Measurements from ENCODE around the gene LUZP2. TPM values are rescaled to one million over a fixed set of nuclear protein-coding genes. Genes with fewer than 3 reads are reported as not detected.

Gene LUZP2
- total RNA-seq, 2 experiments from 2014 or later = not detected

- Mint-ChIP-seq H3K9me3 (peaks cover 2% of the 10 kb centered on the region), H3K4me1 (ENCODE audit: low read depth) (no peaks in the 10 kb centered on the region), H3K36me3 (ENCODE audit: low read depth) (no peaks in the 10 kb centered on the region), H3K27ac (no peak overlapping the region), H3K4me3 (no peak overlapping the region), H3K27me3 (no peaks in the 10 kb centered on the region)
- Histone ChIP-seq H3K4me3 (ENCODE audit: low read length) (no peak overlapping the region), H3K27me3 (ENCODE audit: control insufficient read depth in 1 of 2, insufficient read depth in 2 of 2, low read length in 2 of 2) (no peaks in the 10 kb centered on the region), H3K4me1 (ENCODE audit: insufficient read depth, low read length) (no peaks in the 10 kb centered on the region), H3K36me3 (ENCODE audit: insufficient read depth, low read length) (no peaks in the 10 kb centered on the region), H3K27ac (ENCODE audit: low read depth in 1 of 2, low read length in 2 of 2) (no peak overlapping the region), H3K9me3 (ENCODE audit: control insufficient read depth in 1 of 2, insufficient read depth in 1 of 2, low read length in 2 of 2) (peaks cover 0 to 6% of the 10 kb centered on the region in 2 experiments)
- no peak for ATAC-seq (ENCODE audit: poor library complexity)
- DNase-seq = no peak
- intact Hi-C loops (cut with DNase I, micrococcal nuclease) = no loop called here
- TF ChIP-seq, protein P1, sequence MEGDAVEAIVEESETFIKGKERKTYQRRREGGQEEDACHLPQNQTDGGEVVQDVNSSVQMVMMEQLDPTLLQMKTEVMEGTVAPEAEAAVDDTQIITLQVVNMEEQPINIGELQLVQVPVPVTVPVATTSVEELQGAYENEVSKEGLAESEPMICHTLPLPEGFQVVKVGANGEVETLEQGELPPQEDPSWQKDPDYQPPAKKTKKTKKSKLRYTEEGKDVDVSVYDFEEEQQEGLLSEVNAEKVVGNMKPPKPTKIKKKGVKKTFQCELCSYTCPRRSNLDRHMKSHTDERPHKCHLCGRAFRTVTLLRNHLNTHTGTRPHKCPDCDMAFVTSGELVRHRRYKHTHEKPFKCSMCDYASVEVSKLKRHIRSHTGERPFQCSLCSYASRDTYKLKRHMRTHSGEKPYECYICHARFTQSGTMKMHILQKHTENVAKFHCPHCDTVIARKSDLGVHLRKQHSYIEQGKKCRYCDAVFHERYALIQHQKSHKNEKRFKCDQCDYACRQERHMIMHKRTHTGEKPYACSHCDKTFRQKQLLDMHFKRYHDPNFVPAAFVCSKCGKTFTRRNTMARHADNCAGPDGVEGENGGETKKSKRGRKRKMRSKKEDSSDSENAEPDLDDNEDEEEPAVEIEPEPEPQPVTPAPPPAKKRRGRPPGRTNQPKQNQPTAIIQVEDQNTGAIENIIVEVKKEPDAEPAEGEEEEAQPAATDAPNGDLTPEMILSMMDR (IDR thresholded peaks at IDR 0.05) = no peak
- POLR2A ChIA-PET = no interaction called here
- CTCF ChIA-PET = no interaction called here
Measured at GRCh38 chr11:24589064-24589463, 92.2 kb downstream of the LUZP2 start.

- H3K9me3 ChIP-seq (ENCODE audit: control insufficient read depth in 1 of 2, insufficient read depth in 1 of 2, low read length in 2 of 2) = peaks cover 4 to 6% of the 10 kb centered on the region in 2 experiments
- intact Hi-C loops (cut with DNase I, micrococcal nuclease) = no loop called here
- no peaks in the 10 kb centered on the region for H3K27me3 Mint-ChIP-seq
- H3K4me1 Mint-ChIP-seq (ENCODE audit: low read depth) = no peaks in the 10 kb centered on the region
- no peak overlapping the region for H3K27ac Mint-ChIP-seq
- ChIA-PET POLR2A (no interaction called here), CTCF (no interaction called here)
- H3K36me3 ChIP-seq (ENCODE audit: insufficient read depth, low read length) = no peaks in the 10 kb centered on the region
- ATAC-seq (ENCODE audit: poor library complexity) = no peak
- DNase-seq = no peak
- no peaks in the 10 kb centered on the region for H3K36me3 Mint-ChIP-seq (ENCODE audit: low read depth)
- H3K4me1 ChIP-seq (ENCODE audit: insufficient read depth, low read length) = no peaks in the 10 kb centered on the region
- no peaks in the 10 kb centered on the region for H3K27me3 ChIP-seq (ENCODE audit: control insufficient read depth in 1 of 2, insufficient read depth in 2 of 2, low read length in 2 of 2)
- H3K9me3 Mint-ChIP-seq = peaks cover 6% of the 10 kb centered on the region
- H3K4me3 ChIP-seq (ENCODE audit: low read length) = no peak overlapping the region
- TF ChIP-seq, protein P1 (IDR thresholded peaks at IDR 0.05) = no peak
- no peak overlapping the region for H3K4me3 Mint-ChIP-seq
- no peak overlapping the region for H3K27ac ChIP-seq (ENCODE audit: low read depth in 1 of 2, low read length in 2 of 2)
Measured at GRCh38 chr11:24591283-24591682, 94.4 kb downstream of the LUZP2 start.

DNA sequence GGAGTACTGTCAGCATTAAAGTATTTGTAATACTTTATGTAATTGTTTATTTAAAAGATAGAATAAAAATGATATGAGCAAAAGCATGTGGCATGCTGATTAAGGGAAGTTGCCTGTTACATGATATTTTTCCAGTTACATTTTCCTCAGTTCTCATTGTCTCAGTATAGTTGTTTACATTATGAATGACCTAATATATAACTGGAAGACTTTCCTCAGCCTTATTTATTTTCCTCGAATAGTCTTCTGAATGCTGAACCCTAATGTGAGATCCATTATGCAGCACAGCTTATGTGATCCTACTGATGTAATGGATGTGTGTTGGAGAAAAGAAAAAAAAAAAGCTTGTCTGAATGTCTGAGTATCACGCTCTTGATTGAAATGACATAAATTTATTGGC lies 95.5 kb downstream of the LUZP2 start:
- Mint-ChIP-seq H3K36me3 (ENCODE audit: low read depth) (no peaks in the 10 kb centered on the region), H3K9me3 (peaks cover 6% of the 10 kb centered on the region), H3K27me3 (no peaks in the 10 kb centered on the region), H3K4me1 (ENCODE audit: low read depth) (no peaks in the 10 kb centered on the region), H3K27ac (no peak overlapping the region), H3K4me3 (no peak overlapping the region)
- POLR2A ChIA-PET = no interaction called here
- no peaks in the 10 kb centered on the region for H3K36me3 ChIP-seq (ENCODE audit: insufficient read depth, low read length)
- H3K4me3 ChIP-seq (ENCODE audit: low read length) = no peak overlapping the region
- H3K27ac ChIP-seq (ENCODE audit: low read depth in 1 of 2, low read length in 2 of 2) = no peak overlapping the region
- CTCF ChIA-PET = no interaction called here
- TF ChIP-seq, protein P1 (IDR thresholded peaks at IDR 0.05) = no peak
- no peak for ATAC-seq (ENCODE audit: poor library complexity)
- intact Hi-C loops (cut with DNase I, micrococcal nuclease) = no loop called here
- no peaks in the 10 kb centered on the region for H3K4me1 ChIP-seq (ENCODE audit: insufficient read depth, low read length)
- no peak for DNase-seq
- peaks cover 3 to 4% of the 10 kb centered on the region in 2 experiments for H3K9me3 ChIP-seq (ENCODE audit: control insufficient read depth in 1 of 2, insufficient read depth in 1 of 2, low read length in 2 of 2)
- no peaks in the 10 kb centered on the region for H3K27me3 ChIP-seq (ENCODE audit: control insufficient read depth in 1 of 2, insufficient read depth in 2 of 2, low read length in 2 of 2)
